NCI-H1694 treated with DMSO at 0.1 percent for 48 hours (cell line): ENCODE data around the gene CARD18.
"Not testable (repeated sequence)": the region's sequence is repeated elsewhere in the genome, so short reads cannot be mapped to it uniquely, and the experiment has no call there.

Experiments used
- DNase-seq: peaks from one replicate; lab custom pipeline; 2025; lab: John Stamatoyannopoulos, UW

CARD18 gene

DNA sequence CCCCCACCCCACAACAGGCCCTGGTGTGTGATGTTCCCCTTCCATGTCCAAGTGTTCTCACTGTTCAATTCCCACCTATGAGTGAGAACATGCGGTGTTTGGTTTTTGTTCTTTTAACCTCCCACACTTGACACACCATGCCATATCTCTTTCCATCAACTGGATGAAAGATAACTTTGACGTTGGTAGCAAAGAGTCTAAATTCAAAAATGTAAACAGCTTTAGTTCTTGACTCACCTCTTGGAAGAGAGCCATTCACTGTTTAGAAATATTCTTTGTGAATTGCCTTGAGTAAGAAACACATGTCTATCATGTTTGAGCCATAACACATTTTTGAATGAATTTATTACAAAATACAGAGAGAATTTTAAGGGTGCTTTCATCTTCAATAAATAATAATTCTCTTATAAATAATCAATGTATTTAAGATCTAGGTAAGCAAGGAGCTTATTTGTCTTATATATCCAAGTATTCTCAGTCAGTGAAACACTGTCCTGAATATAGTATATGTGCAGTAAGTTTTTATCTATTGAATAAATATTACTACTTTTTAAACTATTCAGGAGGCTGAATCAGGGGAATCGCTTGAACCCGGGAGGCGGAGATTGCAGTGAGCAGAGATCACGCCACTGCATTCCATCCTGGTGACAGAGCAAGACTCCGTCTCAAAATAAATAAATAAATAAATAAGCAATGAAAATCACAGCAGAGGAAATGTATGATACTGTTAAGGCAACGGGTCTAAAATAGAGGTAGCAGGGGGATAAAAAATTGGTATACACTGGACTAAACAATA is 6.7 kb downstream of the CARD18 start:
- DNase-seq = no peak

GRCh38 chr11:105130189-105130813 is 9.3 kb downstream of the CARD18 start:
- DNase-seq = no peak

DNA sequence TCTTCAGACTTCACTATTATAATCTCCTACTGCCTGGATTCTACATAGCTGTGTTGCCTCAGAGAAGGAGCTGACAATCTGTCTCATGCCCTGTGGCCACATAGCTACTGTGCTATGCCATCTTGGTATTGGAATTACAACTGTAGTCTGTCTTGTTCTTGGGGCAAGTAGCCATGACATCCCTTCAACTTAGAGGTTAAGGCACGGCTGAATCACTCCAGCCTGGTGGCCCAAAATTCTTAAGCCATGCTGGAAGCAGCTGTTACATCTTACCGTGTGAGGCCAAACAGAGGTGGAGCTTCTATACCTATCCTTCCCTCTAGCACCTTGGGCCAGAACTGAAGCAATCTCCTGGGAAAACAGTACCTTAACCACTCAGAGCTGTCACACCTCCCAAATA is 14.8 kb downstream of the CARD18 start:
- no peak for DNase-seq

DNA sequence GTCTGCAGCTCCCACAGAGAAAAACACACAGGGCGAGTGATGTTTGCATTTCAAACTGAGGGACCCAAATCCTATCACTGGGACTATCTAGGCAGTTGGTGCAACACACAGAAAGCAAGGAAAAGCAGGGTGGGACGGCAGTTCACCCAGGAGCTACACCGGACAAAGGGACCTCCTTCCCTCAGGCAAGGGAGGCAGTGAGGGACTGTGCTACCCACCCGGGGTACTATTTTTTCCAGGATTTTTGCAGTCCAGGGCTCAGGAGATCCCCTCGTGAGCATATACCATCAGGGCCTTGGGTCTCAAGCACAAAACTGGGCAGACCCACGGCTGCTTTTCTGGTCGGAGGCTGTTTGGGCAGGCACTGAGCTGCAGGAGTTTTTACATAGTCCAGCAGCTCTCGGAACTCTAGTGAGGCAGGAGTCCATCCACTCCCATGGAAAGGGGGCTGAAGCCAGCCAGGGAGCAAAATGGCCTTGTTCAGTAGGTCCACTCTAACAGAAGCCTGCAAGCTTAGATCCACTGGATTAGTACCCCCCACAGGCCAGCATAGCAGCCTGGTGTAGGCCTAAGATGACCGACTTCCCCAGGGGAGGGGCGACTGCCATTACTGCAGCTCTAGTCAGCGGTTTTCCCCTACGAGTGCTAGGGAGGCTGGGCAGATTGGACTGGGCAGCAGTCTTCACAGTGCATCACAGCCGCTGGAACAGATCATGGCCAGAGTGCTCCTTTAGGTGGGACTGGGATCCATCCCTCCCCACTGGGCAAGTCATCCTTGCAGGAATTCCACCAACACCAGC is 28.2 kb downstream of the CARD18 start:
- DNase-seq = no peak

DNA sequence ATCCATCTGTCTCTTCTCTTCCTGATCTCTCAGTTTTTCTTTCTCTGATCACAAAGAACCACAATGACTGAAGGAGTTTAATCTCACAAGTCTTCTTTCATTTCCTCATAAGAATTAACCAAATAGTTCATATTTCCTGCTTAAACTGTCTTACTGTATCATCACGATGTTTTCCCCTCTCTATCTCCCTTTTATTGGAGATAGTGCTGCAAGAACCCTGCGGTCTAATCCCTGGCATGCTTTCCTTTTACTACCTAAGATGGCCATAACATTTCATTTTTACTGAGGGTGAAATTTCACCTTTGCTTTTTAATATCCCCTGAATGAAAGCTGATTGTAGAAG is 28.9 kb downstream of the CARD18 start:
- DNase-seq = no peak

GRCh38 chr11:105109855-105110687 is 29.5 kb downstream of the CARD18 start:
- DNase-seq = no peak

DNA sequence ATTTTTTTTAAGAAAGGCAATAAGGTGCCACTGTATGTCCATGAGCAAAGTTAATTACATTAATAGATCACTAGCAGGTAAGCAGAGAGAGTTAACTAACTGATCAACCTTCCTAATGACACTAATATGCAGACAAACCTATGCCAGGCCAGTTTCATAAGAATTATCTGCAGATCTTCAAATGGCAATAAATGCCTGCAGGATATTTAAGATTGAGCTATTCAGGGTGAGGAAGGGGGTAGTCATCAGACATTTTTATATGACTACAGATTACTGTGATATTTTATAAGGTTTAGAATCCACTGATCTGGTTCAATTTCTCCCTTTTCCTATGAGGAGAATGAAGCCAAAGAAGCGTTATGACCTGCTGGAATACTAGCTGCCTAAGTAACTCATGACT is 30.2 kb downstream of the CARD18 start:
- no peak for DNase-seq

DNA sequence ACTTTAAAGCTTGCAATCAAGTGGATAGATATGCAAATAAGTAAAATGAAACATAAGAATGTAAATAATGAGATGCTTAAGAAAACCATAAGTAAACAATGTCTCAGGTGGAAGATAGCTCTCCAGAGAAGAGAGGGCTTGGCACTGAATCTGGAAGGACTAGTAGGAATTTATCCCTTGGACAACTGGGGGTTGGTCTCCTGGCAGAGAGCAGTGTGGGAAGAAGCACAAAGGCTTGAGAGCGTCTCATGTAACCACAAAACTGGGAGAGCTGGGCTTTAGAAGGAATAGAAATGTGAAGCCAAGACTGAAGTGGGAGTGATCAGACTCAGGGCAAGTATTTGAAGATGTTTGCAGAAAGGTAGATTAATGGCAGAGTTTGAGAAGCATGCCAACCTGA is 31.3 kb downstream of the CARD18 start:
- DNase-seq = no peak

GRCh38 chr11:105107226-105107825 is 32.2 kb downstream of the CARD18 start:
- not testable (repeated sequence) for DNase-seq

DNA sequence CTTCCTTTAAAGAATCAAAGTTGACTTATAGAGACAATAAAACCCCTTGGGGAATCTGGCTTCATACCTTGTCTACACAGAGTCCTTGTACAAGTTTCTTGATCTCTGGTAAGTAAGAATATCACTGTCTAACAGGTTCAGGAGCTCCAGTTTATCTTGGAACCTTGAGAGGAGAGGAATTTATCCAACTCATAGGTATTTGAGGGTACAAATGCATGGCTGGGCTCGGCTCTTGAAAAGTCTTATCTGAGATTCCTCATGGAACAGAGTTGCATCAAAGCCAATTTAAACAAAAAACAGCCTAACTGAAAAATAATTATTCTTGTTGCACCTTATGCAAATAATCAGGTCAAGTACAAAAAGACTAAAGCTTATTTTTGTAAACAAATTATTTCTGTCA is 33.4 kb downstream of the CARD18 start:
- DNase-seq = no peak

GRCh38 chr11:105104292-105104691 is 35.3 kb downstream of the CARD18 start:
- DNase-seq = no peak

- no peak for DNase-seq
Measured at GRCh38 chr11:105103336-105103735, 36.2 kb downstream of the CARD18 start.

- not testable (repeated sequence) for DNase-seq
Measured at GRCh38 chr11:105102079-105102581, 37.4 kb downstream of the CARD18 start.

DNA sequence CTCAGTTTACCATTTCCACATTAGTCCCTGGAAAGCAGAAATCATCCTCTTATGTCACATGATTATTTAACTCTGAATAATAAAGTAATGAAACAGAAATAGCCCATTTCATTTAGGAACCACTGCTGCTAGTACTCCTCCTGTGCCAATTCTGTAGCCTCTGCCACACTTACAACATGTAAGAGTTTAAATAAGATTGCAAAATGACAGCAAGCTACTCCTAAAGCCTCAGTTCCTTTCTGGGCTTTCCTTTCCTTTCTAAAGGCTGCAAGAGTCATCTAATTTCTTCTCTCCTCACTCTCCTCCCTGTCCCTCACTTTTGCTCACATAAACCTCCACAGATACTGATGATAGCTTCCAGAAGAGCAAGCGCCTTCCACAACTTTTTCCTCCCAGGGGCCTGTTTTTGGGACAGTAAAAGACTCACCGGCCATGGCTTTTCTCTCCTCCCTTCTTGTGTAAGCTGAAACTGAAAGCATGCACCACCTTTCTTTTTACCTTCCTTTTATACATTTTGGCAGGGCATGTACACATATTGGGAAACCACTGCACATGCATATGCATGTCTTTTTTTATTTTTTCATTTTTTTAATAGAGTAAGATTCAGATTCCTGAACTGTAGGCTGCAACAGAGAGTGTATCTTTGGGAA is 38.5 kb downstream of the CARD18 start:
- no peak for DNase-seq

DNA sequence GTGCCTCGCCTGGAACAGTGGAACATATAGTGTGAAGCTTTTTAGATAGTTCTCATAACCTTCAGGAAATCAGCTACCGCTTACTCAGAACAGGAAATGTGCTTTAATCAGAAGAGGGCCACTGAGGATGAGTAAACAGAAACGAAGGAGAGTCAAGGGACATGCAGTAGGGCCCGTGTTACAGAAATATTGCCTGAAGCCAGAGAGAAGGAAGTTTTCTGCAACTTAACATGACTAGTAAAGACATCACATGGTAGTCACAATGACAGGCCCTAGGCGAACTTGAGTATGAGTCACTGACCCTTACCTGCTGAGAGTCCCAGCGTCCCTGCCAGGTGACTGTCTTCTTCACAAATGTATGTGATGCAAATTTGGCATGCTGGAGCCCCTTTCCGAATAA is 39.4 kb downstream of the CARD18 start:
- no peak for DNase-seq

GRCh38 chr11:105099594-105099993 is 40.0 kb downstream of the CARD18 start:
- DNase-seq = not testable (repeated sequence)

- no peak for DNase-seq
Measured at GRCh38 chr11:105092256-105093239, 47.0 kb downstream of the CARD18 start.
